Left lung (tissue), 10 donors: Measurements from ENCODE around the gene NPAS2. TPM values are rescaled to one million over a fixed set of nuclear protein-coding genes. Genes with fewer than 3 reads are reported as not detected.

Experiments used
- ATAC-seq: fragments of 200-7000 bp; cut with Tn5 transposase; one replicate; pipeline ENCODE4 v1.9.1; 2020; ENCODE audit warnings: moderate library complexity
- DNase-seq, 4 donors: peaks; one replicate each; pipeline ENCODE4 v3.0.0-alpha.2; 2013 to 2020
- H3K27ac ChIP-seq, 2 donors: fragments of 200-600 bp; sonication (generic) in 1 of 2; one replicate each; pipeline versions ENCODE4 v1.5.0 to v1.8.0; 2020 to 2021
- H3K27me3 ChIP-seq, 2 donors: fragments of 200-600 bp; sonication (generic) in 1 of 2; one replicate each; pipeline versions ENCODE4 v1.5.0 to v1.8.0; 2020 to 2021
- H3K36me3 ChIP-seq, 2 donors: fragments of 200-600 bp; sonication (generic) in 1 of 2; one replicate each; pipeline versions ENCODE4 v1.5.0 to v1.8.0; 2020 to 2021
- H3K4me1 ChIP-seq, 2 donors: fragments of 200-600 bp; one replicate each; pipeline ENCODE4 v1.8.0; 2021
- H3K4me3 ChIP-seq, 2 donors: fragments of 200-600 bp; sonication (generic) in 1 of 2; one replicate each; pipeline versions ENCODE4 v1.5.0 to v1.8.0; 2020 to 2021; ENCODE audit warnings: mild to moderate bottlenecking in 1 of 2
- H3K9me3 ChIP-seq, 2 donors: fragments of 200-600 bp; sonication (generic) in 1 of 2; one replicate each; pipeline versions ENCODE4 v1.5.0 to v1.8.0; 2020 to 2021
- CTCF ChIP-seq, 2 donors: fragments of 200-600 bp; sonication (generic) in 1 of 2; IDR thresholded peaks; one replicate each; pipeline versions ENCODE4 v1.5.0 to v1.8.0; 2021; ENCODE audit warnings: antibody characterized with exemption in 2 of 2
- intact Hi-C, 2 donors: fragments of 100-400 bp; cut with DNase I; formaldehyde crosslinking; loops; one replicate each; pipeline versions ENCODE4 v1.11.2 to v1.14.2; 2022
- polyA plus RNA-seq, 6 donors: library from polyadenylated mRNA; unstranded; fragments of 120-200 nt; gene quantifications; one replicate each; pipeline ENCODE4 v1.2.1, GENCODE V29; 2013; ENCODE audit not compliant: insufficient read length in 6 of 6
- total RNA-seq, 2 donors: library from RNA; stranded (reverse); fragmentation: NEBNext Ultra II Directional; extraction: Animal tissue kit (Norgen Biotek cat#: 25700); gene quantifications; one replicate each; pipeline ENCODE4 v1.2.1, GENCODE V29; 2021
- donor health status: DM: no; HTN: yes; CAD: no.
- donor health status: DM: no; HTN: no; CAD: no.

The NPAS2 gene
- total and polyA plus RNA-seq, 8 donors: 18.8 to 40.2 (median 35.0) TPM

DNA sequence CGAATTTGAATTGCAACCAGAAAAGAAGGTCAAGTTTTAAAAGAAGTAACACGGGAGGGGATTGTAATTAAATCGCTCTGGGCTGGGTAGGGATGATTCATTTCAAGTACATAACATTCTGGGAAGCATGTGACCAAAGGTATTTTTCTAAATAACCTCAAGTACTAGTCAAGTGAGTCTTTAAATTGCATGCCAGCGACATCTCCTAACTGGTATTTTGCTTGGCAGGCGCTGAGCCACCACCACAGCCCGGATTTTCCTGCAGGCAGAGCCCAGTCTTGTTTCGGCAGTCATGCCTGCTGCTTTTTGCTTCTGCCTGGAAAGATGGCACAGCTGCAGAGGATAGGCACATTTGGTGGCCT lies 33.7 kb upstream of the NPAS2 start:
- H3K27me3 ChIP-seq: no peaks in the 10 kb centered on the region
- TF ChIP-seq CTCF (IDR thresholded peaks at IDR 0.05): no peak
- no peaks in the 10 kb centered on the region for H3K4me1 ChIP-seq
- peak in 1 of 4 donors; percentile 52 for DNase-seq
- H3K36me3 ChIP-seq: no peaks in the 10 kb centered on the region
- H3K9me3 ChIP-seq: no peaks in the 10 kb centered on the region
- intact Hi-C loops: no loop called here
- ATAC-seq: peak; percentile 89
- H3K27ac ChIP-seq: peak overlapping the region; percentile 24 to 51
- no peak overlapping the region for H3K4me3 ChIP-seq

DNA sequence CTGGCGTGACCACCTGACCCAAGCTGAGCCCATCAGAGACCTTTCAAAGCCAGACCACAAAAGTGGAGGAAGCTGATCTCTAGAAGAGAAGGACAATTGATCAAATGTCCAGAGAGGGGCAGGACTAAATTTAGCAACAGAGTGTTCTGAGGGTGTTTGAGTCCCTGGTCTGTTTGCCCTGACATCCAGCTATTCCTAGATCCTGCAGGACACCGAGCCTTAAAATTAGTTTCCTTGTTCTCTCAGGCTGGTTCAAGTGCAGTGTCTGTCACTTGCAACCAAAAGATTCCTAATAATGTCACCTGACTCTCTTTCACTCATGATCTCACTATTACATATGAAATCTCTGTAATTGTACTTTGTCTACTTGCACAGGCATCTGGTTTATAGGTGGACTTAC lies 33.0 kb upstream of the NPAS2 start:
- no peaks in the 10 kb centered on the region for H3K9me3 ChIP-seq
- no peak for DNase-seq
- H3K27ac ChIP-seq: no peak overlapping the region
- no peaks in the 10 kb centered on the region for H3K4me1 ChIP-seq
- peak; percentile 26 for ATAC-seq
- no peaks in the 10 kb centered on the region for H3K27me3 ChIP-seq
- intact Hi-C loops: no loop called here
- H3K4me3 ChIP-seq: no peak overlapping the region
- TF ChIP-seq CTCF (IDR thresholded peaks at IDR 0.05): no peak
- H3K36me3 ChIP-seq: no peaks in the 10 kb centered on the region

DNA sequence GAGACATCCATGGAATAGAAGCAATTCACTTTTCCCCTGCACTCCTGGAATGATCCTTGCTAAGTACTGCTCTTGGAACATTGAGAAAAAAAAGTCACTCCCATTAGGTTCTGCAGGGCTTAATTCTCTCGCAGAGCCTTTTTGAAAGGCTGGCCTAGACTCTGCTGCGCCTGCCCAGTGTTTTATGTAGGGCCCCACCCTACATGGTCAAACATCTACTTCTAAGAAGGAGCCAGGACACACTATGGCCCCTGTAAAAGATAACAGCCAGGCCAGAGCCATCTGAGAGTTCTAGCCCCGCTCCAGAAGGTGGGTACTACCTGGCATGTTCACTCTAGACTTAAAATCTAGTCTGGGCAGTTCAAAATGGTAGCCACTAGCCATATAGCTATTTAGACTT lies 30.6 kb upstream of the NPAS2 start:
- Histone ChIP-seq H3K27me3 (no peaks in the 10 kb centered on the region), H3K27ac (no peak overlapping the region), H3K9me3 (no peaks in the 10 kb centered on the region), H3K4me3 (no peak overlapping the region), H3K36me3 (no peaks in the 10 kb centered on the region), H3K4me1 (no peaks in the 10 kb centered on the region)
- ATAC-seq (no peak), DNase-seq (no peak)
- no peak for TF ChIP-seq CTCF (IDR thresholded peaks at IDR 0.05)
- intact Hi-C loops: no loop called here

GRCh38 chr2:100791294-100791935 lies 28.5 kb upstream of the NPAS2 start:
- no peak for TF ChIP-seq CTCF (IDR thresholded peaks at IDR 0.05)
- H3K36me3 ChIP-seq: no peaks in the 10 kb centered on the region
- H3K27ac ChIP-seq: no peak overlapping the region
- no peak for ATAC-seq
- intact Hi-C loops: no loop called here
- no peaks in the 10 kb centered on the region for H3K9me3 ChIP-seq
- H3K4me3 ChIP-seq: no peak overlapping the region
- no peaks in the 10 kb centered on the region for H3K27me3 ChIP-seq
- no peak for DNase-seq
- H3K4me1 ChIP-seq: no peaks in the 10 kb centered on the region

DNA sequence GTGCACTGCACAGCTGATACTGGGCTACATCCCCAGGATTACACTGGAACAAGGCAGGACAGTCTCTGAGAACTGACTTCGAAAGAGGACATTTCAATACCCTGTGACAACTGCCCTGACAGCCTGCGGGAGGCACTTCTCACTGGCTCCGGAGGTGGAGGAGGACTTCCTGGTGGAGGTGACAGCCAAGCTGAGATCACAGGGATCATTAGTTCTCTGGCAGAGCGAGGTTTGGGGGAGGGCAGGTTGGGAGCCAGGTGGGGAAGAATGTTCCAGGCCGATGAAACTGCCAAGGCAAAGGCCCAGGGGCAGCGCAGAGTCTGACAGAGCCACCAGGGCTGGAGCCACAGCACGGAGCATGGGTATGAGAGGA lies 28.0 kb upstream of the NPAS2 start:
- intact Hi-C loops: no loop called here
- no peak overlapping the region for H3K27ac ChIP-seq
- no peak overlapping the region for H3K4me3 ChIP-seq
- TF ChIP-seq CTCF (IDR thresholded peaks at IDR 0.05): no peak
- no peaks in the 10 kb centered on the region for H3K36me3 ChIP-seq
- H3K27me3 ChIP-seq: no peaks in the 10 kb centered on the region
- DNase-seq (no peak), ATAC-seq (no peak)
- H3K4me1 ChIP-seq: no peaks in the 10 kb centered on the region
- H3K9me3 ChIP-seq: no peaks in the 10 kb centered on the region
